Sigmoid colon (tissue), 4 donors: ENCODE measurements around the gene MAGI2.

Experiments
- POLR2A ChIP-seq, 2 donors: fragments of 450-650 bp; IDR thresholded peaks; one replicate each; pipeline ENCODE4 v1.6.1; 2016; ENCODE audit warnings: antibody characterized with exemption in 2 of 2, mild to moderate bottlenecking in 2 of 2, moderate library complexity in 2 of 2
- POLR2AphosphoS5 ChIP-seq, 4 donors: sonication (generic); formaldehyde crosslinking; IDR thresholded peaks; one replicate each; pipeline ENCODE4 v1.6.1; 2017; ENCODE audit warnings: antibody characterized with exemption in 4 of 4
- TF ChIP-seq, protein P1 (sequence below), 4 experiments: fragments of 450-650 bp in 3 of 4; fragments of 200-600 bp in 1 of 4; IDR thresholded peaks; one replicate each; pipeline ENCODE4 v1.5.1; 2016 to 2019; ENCODE audit warnings: antibody characterized with exemption in 4 of 4, mild to moderate bottlenecking in 3 of 4, moderate library complexity in 2 of 4

DNA sequence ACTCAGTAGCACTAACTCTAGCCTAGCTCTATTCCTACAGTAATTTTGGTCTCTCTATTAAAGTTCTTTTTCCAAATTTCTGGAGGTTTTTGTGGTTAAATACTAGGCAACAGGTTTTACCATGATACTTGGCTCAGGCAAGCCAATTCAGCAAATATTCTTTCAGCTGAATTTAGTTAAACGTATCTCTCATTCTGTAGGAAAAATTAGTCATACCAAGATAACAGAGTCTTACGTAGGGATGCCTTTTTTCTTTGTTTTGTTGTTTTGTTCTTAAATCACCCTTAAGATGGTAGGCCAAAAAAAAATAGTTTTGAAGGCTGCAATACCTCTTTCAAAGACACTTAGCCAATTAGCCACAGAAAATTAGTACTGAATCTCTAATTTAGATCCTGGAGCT lies 180.5 kb downstream of the MAGI2 start:
- TF ChIP-seq, protein P1, sequence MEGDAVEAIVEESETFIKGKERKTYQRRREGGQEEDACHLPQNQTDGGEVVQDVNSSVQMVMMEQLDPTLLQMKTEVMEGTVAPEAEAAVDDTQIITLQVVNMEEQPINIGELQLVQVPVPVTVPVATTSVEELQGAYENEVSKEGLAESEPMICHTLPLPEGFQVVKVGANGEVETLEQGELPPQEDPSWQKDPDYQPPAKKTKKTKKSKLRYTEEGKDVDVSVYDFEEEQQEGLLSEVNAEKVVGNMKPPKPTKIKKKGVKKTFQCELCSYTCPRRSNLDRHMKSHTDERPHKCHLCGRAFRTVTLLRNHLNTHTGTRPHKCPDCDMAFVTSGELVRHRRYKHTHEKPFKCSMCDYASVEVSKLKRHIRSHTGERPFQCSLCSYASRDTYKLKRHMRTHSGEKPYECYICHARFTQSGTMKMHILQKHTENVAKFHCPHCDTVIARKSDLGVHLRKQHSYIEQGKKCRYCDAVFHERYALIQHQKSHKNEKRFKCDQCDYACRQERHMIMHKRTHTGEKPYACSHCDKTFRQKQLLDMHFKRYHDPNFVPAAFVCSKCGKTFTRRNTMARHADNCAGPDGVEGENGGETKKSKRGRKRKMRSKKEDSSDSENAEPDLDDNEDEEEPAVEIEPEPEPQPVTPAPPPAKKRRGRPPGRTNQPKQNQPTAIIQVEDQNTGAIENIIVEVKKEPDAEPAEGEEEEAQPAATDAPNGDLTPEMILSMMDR (IDR thresholded peaks at IDR 0.05): no peak
- TF ChIP-seq POLR2AphosphoS5 (IDR thresholded peaks at IDR 0.05) (no peak), POLR2A (IDR thresholded peaks at IDR 0.05) (no peak)
